Loucy (cell line): ENCODE measurements around the gene SIRT1.

Experiments
- H2AFZ ChIP-seq: fragments of 200-600 bp; sonication (generic); 2 replicates; pipeline ENCODE4 v1.6.0; 2016; ENCODE audit warnings: antibody characterized with exemption, mild to moderate bottlenecking, low read length, moderate library complexity
- H3F3A ChIP-seq: fragments of 200-600 bp; 2 replicates; pipeline ENCODE4 v1.6.0; 2016; ENCODE audit warnings: antibody characterized with exemption, low read depth, mild to moderate bottlenecking
- H3K27me3 ChIP-seq: fragments of 200-600 bp; sonication (generic); 2 replicates; pipeline ENCODE4 v1.6.1; 2014; ENCODE audit warnings: low read length, mild to moderate bottlenecking; ENCODE audit not compliant: insufficient read depth, poor library complexity, severe bottlenecking
- H3K36me3 ChIP-seq: fragments of 200-600 bp; sonication (generic); 2 replicates; pipeline ENCODE4 v1.6.1; 2016; ENCODE audit warnings: low read length; ENCODE audit not compliant: insufficient read depth
- H3K4me1 ChIP-seq: fragments of 200-600 bp; sonication (generic); 2 replicates; pipeline ENCODE4 v1.5.1; 2014; ENCODE audit warnings: low read length, mild to moderate bottlenecking; ENCODE audit not compliant: insufficient read depth, poor library complexity, severe bottlenecking
- H3K4me2 ChIP-seq: fragments of 200-600 bp; sonication (generic); 2 replicates; pipeline ENCODE4 v1.6.0; 2014; ENCODE audit warnings: antibody characterized with exemption, low read length, low read depth, mild to moderate bottlenecking; ENCODE audit not compliant: poor library complexity, severe bottlenecking
- H3K4me3 ChIP-seq: fragments of 200-600 bp; sonication (generic); 2 replicates; pipeline ENCODE4 v1.5.1; 2014; ENCODE audit warnings: low read length, mild to moderate bottlenecking, mixed read lengths; ENCODE audit not compliant: poor library complexity, severe bottlenecking
- H3K79me2 ChIP-seq: fragments of 200-600 bp; sonication (generic); 2 replicates; pipeline ENCODE4 v1.6.1; 2014; ENCODE audit warnings: low read length; ENCODE audit not compliant: insufficient read depth
- H3K9ac ChIP-seq: fragments of 200-600 bp; sonication (generic); 2 replicates; pipeline ENCODE4 v1.6.0; 2014; ENCODE audit warnings: mild to moderate bottlenecking, low read depth, low read length, moderate library complexity; ENCODE audit not compliant: poor library complexity, severe bottlenecking
- H3K9me2 ChIP-seq: fragments of 200-600 bp; sonication (generic); replicated peaks from 2 replicates; pipeline ENCODE4 v1.6.1; 2016; ENCODE audit warnings: low read depth, low read length, mixed read lengths
- H3K9me3 ChIP-seq: fragments of 200-600 bp; sonication (generic); 2 replicates; pipeline ENCODE4 v1.6.1; 2014; ENCODE audit warnings: mild to moderate bottlenecking, antibody characterized with exemption, low read length, low read depth; ENCODE audit not compliant: insufficient read depth
- H4K20me1 ChIP-seq: fragments of 200-600 bp; sonication (generic); 2 replicates; pipeline ENCODE4 v1.6.0; 2014; ENCODE audit warnings: antibody characterized with exemption, low read length, mild to moderate bottlenecking; ENCODE audit not compliant: insufficient read depth, poor library complexity, severe bottlenecking
- EZH2phosphoT487 ChIP-seq: fragments of 200-600 bp; IDR thresholded peaks from 2 replicates; pipeline ENCODE4 v1.6.1; 2018; ENCODE audit warnings: antibody characterized with exemption, mild to moderate bottlenecking, moderate library complexity, borderline replicate concordance
- TF ChIP-seq, protein P1 (sequence below): fragments of 200-600 bp; sonication (generic); conservative IDR thresholded peaks from 2 replicates; pipeline ENCODE4 v1.5.1; 2014; ENCODE audit warnings: mild to moderate bottlenecking, antibody characterized with exemption, low read length

SIRT1 gene

DNA sequence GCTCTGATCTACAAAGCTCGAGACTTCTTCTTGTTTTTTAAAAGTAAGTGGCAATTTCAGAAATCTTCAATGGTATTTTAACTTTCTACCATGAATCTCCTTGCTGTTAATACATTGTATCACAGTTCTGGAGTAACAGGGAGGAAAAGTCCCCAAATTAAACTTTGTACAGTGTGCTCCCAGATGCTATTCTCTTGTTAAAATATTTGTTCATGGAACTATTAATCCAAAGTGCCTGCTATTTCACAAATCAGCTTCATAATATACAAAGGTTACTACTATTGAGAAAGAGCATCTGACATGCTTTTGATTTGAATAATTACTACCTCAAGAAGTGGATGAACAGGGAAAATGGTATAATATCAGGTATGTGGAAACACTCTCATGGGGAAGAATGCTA lies 36.6 kb downstream of the SIRT1 start:
- Histone ChIP-seq H3K4me3 (no peak overlapping the region), H3K79me2 (no peaks in the 10 kb centered on the region), H3K9me2 (no peaks in the 10 kb centered on the region), H3K9ac (no peak overlapping the region), H3K36me3 (peaks cover 38% of the 10 kb centered on the region; the same call in 1 of the 2 replicates), H3K9me3 (no peaks in the 10 kb centered on the region), H4K20me1 (no peaks in the 10 kb centered on the region), H3F3A (peaks cover 5% of the 10 kb centered on the region; the same call in 1 of the 2 replicates), H3K4me2 (no peak overlapping the region), H3K27me3 (no peaks in the 10 kb centered on the region), H3K4me1 (no peaks in the 10 kb centered on the region), H2AFZ (no peak overlapping the region)
- TF ChIP-seq, protein P1, sequence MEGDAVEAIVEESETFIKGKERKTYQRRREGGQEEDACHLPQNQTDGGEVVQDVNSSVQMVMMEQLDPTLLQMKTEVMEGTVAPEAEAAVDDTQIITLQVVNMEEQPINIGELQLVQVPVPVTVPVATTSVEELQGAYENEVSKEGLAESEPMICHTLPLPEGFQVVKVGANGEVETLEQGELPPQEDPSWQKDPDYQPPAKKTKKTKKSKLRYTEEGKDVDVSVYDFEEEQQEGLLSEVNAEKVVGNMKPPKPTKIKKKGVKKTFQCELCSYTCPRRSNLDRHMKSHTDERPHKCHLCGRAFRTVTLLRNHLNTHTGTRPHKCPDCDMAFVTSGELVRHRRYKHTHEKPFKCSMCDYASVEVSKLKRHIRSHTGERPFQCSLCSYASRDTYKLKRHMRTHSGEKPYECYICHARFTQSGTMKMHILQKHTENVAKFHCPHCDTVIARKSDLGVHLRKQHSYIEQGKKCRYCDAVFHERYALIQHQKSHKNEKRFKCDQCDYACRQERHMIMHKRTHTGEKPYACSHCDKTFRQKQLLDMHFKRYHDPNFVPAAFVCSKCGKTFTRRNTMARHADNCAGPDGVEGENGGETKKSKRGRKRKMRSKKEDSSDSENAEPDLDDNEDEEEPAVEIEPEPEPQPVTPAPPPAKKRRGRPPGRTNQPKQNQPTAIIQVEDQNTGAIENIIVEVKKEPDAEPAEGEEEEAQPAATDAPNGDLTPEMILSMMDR: no peak
- no peak for TF ChIP-seq EZH2phosphoT487

DNA sequence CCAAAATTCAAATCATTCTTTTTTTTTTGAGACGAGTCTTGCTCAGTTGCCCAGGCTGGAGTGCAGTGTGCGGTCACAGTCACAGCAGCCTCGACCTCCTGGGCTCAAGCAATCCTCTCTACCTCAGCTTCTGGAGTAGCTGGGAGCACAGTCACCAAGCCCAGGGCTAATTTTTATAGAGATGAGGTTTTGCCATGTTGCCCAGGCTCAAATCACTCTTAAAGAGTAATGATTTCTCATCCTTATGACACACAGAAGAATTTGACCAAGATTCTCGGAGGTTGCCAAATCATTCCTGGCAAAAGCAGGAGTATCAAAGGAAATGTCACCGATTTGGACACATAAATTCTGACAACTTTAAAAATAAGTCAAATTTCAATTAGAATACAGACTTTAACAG lies 39.1 kb downstream of the SIRT1 start:
- peaks cover 16% of the 10 kb centered on the region; the same call in 1 of the 2 replicates for H3K36me3 ChIP-seq
- H3K9me3 ChIP-seq: no peaks in the 10 kb centered on the region
- no peaks in the 10 kb centered on the region for H3K9me2 ChIP-seq
- no peak overlapping the region for H3K4me3 ChIP-seq
- no peaks in the 10 kb centered on the region for H3F3A ChIP-seq
- no peak overlapping the region for H3K4me2 ChIP-seq
- no peaks in the 10 kb centered on the region for H4K20me1 ChIP-seq
- H3K9ac ChIP-seq: no peak overlapping the region
- H3K4me1 ChIP-seq: no peaks in the 10 kb centered on the region
- H3K79me2 ChIP-seq: no peaks in the 10 kb centered on the region
- H3K27me3 ChIP-seq: no peaks in the 10 kb centered on the region
- TF ChIP-seq, protein P1: no peak
- TF ChIP-seq EZH2phosphoT487: no peak
- no peak overlapping the region for H2AFZ ChIP-seq

DNA sequence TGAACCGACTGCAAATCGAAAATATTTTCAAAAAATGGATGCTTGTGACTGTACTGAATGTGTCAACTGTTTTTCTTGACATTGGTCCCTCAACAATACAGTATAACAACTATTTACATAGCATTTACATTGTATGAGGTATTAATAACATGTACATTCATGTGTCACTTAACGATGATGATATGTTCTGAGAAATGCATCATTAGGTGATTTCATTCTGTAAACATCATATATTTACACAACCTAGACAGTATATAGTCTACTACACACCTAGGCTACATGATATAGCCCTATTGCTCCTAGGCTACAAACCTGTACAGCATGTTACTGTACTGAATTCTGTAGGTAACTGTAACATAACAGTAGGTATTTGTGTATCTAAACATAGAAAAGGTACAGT lies 39.7 kb downstream of the SIRT1 start:
- Histone ChIP-seq H3K9ac (no peak overlapping the region), H3K4me2 (no peak overlapping the region), H3K9me2 (no peaks in the 10 kb centered on the region), H3F3A (no peaks in the 10 kb centered on the region), H3K9me3 (no peaks in the 10 kb centered on the region), H3K79me2 (no peaks in the 10 kb centered on the region), H3K4me3 (no peak overlapping the region), H2AFZ (no peak overlapping the region), H3K36me3 (peaks cover 13% of the 10 kb centered on the region; the same call in 1 of the 2 replicates), H3K4me1 (no peaks in the 10 kb centered on the region), H4K20me1 (no peaks in the 10 kb centered on the region), H3K27me3 (no peaks in the 10 kb centered on the region)
- TF ChIP-seq, protein P1: no peak
- TF ChIP-seq EZH2phosphoT487: no peak
